ENCODE results near the gene NEK8. TPM values are rescaled to one million over a fixed set of nuclear protein-coding genes. Genes with fewer than 3 reads are reported as not detected.
A peak's percentile ranks its signal among the peaks of the same experiment; 100 is the strongest.
"Not testable (repeated sequence)": the region's sequence is repeated elsewhere in the genome, so short reads cannot be mapped to it uniquely, and the experiment has no call there.

The NEK8 gene
- total RNA-seq, 1 donor from 2014 or later = 1.6 TPM

DNA sequence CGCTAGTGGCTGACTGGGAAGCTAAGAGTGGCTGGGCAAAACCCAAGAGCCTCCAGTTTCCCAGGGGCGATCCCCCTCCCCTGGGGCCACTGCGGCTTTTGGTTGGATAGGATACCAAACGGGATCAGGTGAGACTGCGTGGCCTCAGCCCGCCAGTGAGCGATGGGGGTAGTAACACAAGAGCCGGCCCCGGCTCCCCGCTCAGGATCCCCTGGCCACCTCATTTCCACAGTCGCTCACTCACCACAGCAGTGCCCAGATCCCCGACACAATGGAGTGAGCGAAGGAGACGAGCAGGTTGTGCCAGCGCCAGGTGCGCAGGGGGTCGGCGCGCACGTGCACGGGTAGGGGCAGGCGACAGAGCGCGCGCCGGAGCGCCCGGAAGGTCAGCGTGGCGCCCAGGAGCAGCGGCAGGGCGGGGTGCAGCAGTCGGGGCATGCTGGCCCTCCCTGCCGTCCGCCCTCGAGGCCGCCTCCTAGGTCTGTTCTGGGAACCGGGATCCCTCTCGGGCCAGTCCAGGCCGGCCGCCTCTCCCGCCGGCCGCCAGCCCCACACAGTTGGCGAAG, 2.8 kb upstream of the NEK8 start:
- no peak for DNase-seq (ENCODE audit: low read depth in 2 of 2)

- DNase-seq (ENCODE audit: low read depth in 2 of 2) = peak in 1 of 2 donors; percentile 51
Observed at GRCh38 chr17:28726226-28726626, 2.4 kb upstream of the NEK8 start, which contains the start of gene TLCD1. Gene TLCD1 (minus strand): TSS chr17:28726233. CDS start chr17:28726097, 136 bp downstream.

- peak; percentile 90 to 91 for DNase-seq (ENCODE audit: low read depth in 2 of 2)
Observed at GRCh38 chr17:28726627-28727491, 1.7 kb upstream of the NEK8 start.

- DNase-seq (ENCODE audit: low read depth in 2 of 2) = no peak
Observed at GRCh38 chr17:28729950-28730330, 1.4 kb downstream of the NEK8 start.

DNA sequence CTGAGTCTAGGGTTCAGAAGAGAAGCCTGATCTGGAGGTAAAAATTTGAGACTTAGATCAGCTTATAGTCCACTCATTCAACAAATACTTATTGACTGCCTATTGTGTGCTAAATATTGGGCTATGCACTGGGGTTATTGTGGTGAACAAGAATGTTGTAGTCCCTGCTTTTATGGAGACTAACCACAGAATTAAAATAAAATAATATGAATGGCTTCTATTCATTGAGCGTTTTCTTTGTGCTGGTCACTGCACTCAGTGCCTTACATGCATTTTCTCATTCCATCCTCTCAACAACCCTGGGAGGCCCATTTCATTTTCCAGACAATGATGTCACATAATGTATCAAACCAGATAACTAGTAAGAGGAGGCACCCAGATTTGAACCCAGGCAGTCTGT, 4.8 kb downstream of the NEK8 start:
- DNase-seq (ENCODE audit: low read depth in 2 of 2) = no peak

DNA sequence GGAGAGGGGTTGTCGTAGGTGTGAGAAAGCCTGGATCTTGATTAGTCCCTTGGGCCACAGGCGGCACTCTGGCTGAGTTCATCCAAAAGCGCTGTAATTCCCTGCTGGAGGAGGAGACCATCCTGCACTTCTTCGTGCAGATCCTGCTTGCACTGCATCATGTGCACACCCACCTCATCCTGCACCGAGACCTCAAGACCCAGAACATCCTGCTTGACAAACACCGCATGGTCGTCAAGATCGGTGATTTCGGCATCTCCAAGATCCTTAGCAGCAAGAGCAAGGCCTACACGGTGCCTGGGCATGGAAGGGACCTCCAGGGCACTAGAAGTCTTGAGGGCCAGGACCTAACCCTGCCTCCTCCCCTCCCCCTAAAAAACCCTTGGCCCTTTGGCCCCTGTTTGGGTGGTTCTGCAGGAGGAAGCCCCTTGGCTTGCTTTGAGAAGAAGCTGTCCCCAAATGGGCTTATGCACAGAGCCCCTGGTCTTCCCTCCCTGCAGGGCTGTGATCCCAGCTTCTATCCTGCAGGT, 6.2 kb downstream of the NEK8 start:
- no peak for DNase-seq (ENCODE audit: low read depth in 2 of 2)

- DNase-seq (ENCODE audit: low read depth in 2 of 2) = no peak
Observed at GRCh38 chr17:28735242-28735722, 6.7 kb downstream of the NEK8 start.

DNA sequence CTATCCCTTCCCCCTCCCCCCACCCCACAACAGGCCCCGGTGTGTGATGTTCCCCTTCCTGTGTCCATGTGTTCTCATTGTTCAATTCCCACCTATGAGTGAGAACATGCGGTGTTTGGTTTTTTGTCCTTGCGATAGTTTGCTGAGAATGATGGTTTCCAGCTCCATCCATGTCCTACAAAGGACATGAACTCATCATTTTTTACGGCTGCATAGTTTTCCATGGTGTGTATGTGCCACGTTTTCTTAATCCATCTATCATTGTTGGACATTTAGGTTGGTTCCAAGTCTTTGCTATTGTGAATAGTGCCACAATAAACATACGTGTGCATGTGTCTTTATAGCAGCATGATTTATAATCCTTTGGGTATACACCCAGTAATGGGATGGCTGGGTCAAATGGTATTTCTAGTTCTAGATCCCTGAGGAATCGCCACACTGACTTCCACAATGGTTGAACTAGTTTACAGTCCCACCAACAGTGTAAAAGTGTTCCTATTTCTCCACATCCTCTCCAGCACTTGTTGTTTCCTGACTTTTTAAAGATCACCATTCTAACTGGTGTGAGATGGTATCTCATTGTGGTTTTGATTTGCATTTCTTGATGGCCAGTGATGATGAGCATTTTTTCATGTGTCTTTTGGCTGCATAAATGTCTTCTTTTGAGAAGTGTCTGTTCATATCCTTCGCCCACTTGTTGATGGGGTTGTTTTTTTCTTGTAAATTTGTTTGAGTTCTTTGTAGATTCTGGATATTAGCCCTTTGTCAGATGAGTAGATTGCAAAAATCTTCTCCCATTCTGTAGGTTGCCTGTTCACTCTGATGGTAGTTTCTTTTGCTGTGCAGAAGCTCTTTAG, 7.6 kb downstream of the NEK8 start:
- not testable (repeated sequence) for DNase-seq (ENCODE audit: low read depth in 2 of 2)

DNA sequence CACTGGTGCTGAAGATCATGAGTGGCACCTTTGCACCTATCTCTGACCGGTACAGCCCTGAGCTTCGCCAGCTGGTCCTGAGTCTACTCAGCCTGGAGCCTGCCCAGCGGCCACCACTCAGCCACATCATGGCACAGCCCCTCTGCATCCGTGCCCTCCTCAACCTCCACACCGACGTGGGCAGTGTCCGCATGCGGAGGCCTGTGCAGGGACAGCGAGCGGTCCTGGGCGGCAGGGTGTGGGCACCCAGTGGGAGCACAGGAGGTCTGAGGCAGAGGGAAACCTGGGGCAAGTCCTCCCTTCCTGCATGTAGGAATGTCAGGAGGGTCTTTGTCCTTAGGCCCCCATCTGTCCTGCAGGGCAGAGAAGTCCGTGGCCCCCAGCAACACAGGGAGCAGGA, 8.7 kb downstream of the NEK8 start:
- DNase-seq (ENCODE audit: low read depth in 2 of 2) = no peak

DNA sequence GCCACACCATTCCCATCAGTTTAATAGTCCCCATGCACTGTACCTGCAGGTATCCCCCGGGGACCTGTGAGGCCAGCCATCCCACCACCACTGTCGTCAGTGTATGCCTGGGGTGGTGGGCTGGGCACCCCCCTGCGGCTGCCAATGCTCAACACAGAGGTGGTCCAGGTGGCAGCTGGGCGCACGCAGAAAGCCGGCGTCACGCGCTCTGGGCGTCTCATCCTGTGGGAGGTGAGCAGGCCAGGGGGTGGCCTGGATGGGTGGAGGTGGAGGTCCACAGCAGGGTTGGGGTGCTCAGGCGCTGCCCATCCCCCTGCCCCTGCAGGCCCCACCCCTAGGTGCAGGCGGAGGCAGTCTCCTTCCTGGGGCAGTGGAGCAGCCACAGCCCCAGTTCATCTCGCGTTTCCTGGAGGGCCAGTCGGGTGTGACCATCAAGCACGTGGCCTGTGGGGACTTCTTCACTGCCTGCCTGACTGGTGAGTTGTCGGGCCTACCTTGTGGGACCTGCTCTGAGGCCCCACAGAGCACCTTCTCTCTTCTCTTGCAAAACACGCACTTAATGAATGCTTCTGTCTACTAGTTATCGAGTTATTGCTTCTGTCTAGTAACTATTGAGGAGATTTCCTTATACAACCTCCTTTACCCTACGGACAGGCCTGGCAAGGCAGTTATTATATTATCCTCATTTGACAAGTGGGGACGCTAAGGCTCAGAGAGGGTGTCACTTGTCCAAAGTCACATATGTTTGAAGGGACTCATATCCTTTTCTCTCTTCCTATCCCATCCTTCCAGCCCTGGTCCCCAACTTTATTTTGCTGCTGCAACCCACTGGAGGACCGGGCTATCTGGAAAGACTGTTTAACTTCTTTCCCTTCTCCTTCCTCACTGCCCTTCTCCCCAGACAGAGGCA, 9.4 kb downstream of the NEK8 start:
- DNase-seq (ENCODE audit: low read depth in 2 of 2) = no peak

DNA sequence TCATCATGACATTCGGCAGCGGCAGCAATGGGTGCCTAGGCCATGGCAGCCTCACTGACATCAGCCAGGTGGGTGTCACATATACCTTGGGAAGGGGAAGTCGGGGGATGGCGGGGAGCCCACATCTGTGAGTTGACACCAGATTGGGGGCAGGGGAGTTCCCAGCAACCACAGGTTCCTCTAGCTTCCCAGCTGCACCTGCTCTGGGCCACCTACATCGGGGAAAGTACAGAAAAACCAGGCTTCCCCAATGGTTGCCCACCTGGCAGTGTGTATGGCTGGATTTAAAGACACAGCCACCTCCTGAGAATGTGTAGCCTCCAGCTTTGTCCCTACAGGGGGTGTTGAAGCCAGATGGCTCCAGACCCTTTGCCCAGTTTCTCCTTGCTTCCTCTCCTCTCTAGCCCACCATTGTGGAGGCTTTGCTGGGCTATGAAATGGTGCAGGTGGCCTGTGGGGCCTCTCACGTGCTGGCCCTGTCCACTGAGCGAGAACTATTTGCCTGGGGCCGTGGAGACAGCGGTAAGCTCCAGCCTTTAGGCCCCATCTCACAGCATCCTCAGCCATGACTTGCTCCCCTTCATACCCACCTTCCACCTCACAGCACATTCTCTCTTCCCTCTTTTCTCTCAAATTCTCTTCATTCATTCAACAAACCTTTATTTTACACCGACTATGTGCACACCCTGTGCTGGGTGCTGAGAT, 10.2 kb downstream of the NEK8 start:
- DNase-seq (ENCODE audit: low read depth in 2 of 2) = no peak

- no peak for DNase-seq (ENCODE audit: low read depth in 2 of 2)
Observed at GRCh38 chr17:28740406-28741357, 12.1 kb downstream of the NEK8 start.

DNA sequence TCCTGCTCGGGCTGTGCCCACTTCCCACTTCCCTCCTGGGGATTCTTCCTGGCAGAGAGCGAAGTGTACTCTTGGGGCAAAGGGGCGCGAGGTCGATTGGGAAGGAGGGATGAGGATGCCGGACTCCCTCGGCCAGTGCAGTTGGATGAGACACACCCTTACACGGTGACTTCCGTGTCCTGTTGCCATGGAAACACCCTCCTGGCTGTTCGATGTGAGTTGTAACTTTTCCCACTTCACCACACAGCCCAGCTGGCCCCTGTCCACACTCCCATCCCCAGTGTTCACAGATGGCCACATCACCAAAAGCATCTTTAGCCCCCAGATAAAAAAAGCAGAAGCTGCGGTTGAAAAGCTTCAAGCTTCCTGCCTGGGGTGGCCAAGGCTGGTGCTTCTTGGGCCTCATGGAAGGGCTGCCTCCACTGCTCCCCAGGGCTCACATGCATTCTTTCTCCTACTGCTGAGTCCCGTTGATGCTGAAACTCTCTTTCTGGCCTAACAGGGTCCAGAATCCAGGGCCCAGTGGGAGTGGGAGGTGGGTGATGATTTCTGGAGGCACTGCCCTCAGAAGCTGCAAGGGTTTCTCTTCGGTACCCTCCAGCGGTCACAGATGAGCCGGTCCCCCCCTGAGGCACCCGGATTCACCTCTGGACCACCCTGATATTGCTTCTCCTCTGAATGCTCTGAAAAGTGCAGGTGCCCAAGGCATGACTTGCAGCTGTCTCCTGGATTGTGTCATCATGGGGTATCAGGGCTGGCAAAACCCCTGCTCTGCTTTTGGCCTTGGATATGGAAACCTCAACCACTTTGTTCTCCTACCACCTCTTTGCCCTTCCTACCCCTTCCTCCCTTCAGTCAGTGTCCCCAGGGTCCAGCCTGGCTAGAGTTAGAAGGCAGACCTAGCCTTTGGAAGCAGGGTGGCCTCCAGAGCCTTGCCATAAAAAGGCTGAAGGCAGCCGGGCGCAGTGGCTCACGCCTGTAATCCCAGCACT, 13.1 kb downstream of the NEK8 start:
- no peak for DNase-seq (ENCODE audit: low read depth in 2 of 2)

- peak; percentile 75 to 83 for DNase-seq (ENCODE audit: low read depth in 2 of 2)
Observed at GRCh38 chr17:28743243-28744103, 14.9 kb downstream of the NEK8 start, which contains the start of gene TRAF4. Gene TRAF4 (plus strand): TSS chr17:28744011. CDS start chr17:28744113, 102 bp downstream.

- peak; percentile 39 to 52 for DNase-seq (ENCODE audit: low read depth in 2 of 2)
Observed at GRCh38 chr17:28744104-28744971, 15.8 kb downstream of the NEK8 start.
